ENCODE data around the gene ARL2BP.
"Not testable (repeated sequence)": the region's sequence is repeated elsewhere in the genome, so short reads cannot be mapped to it uniquely, and the experiment has no call there.

Gene ARL2BP

GRCh38 chr16:57263541-57264351 lies 18.7 kb downstream of the ARL2BP start:
- DNase-seq (ENCODE audit: low read depth) = no peak

GRCh38 chr16:57264381-57264780 lies 19.3 kb downstream of the ARL2BP start:
- no peak for DNase-seq (ENCODE audit: low read depth)

GRCh38 chr16:57264950-57265371 lies 19.9 kb downstream of the ARL2BP start:
- no peak for DNase-seq (ENCODE audit: low read depth)

- DNase-seq (ENCODE audit: low read depth) = no peak
These were observed 20.9 kb downstream of the ARL2BP start for GRCh38 chr16:57265850-57266530.

- no peak for DNase-seq (ENCODE audit: low read depth)
These were observed 21.6 kb downstream of the ARL2BP start for GRCh38 chr16:57266531-57267260.

- DNase-seq (ENCODE audit: low read depth) = not testable (repeated sequence)
These were observed 22.3 kb downstream of the ARL2BP start for GRCh38 chr16:57267343-57267742.

- DNase-seq (ENCODE audit: low read depth) = no peak
These were observed 24.0 kb downstream of the ARL2BP start for GRCh38 chr16:57268804-57269800.

GRCh38 chr16:57270221-57271062 lies 25.4 kb downstream of the ARL2BP start:
- no peak for DNase-seq (ENCODE audit: low read depth)

GRCh38 chr16:57271063-57271345 lies 25.9 kb downstream of the ARL2BP start:
- no peak for DNase-seq (ENCODE audit: low read depth)

- no peak for DNase-seq (ENCODE audit: low read depth)
These were observed 26.9 kb downstream of the ARL2BP start for GRCh38 chr16:57271867-57272495.

GRCh38 chr16:57273359-57273758 lies 28.3 kb downstream of the ARL2BP start:
- no peak for DNase-seq (ENCODE audit: low read depth)

- DNase-seq (ENCODE audit: low read depth) = no peak
These were observed 28.8 kb downstream of the ARL2BP start for GRCh38 chr16:57273826-57274225.

GRCh38 chr16:57275946-57276345 lies 30.9 kb downstream of the ARL2BP start:
- not testable (repeated sequence) for DNase-seq (ENCODE audit: low read depth)

GRCh38 chr16:57276596-57276995 lies 31.5 kb downstream of the ARL2BP start:
- no peak for DNase-seq (ENCODE audit: low read depth)

- peak; percentile 46 for DNase-seq (ENCODE audit: low read depth)
These were observed 32.5 kb downstream of the ARL2BP start for GRCh38 chr16:57277586-57277985.

GRCh38 chr16:57278494-57278893 lies 33.4 kb downstream of the ARL2BP start:
- DNase-seq (ENCODE audit: low read depth) = no peak

GRCh38 chr16:57279780-57280638 lies 35.0 kb downstream of the ARL2BP start:
- no peak for DNase-seq (ENCODE audit: low read depth)

GRCh38 chr16:57281791-57282190 lies 36.7 kb downstream of the ARL2BP start:
- DNase-seq (ENCODE audit: low read depth) = no peak

- DNase-seq (ENCODE audit: low read depth) = no peak
These were observed 37.6 kb downstream of the ARL2BP start for GRCh38 chr16:57282510-57283213.
